GM04503 (cell line): Measurements from ENCODE around the gene PKP2.

ENCODE experiments used
- DNase-seq: peaks from one replicate; pipeline ENCODE4 v3.0.0-alpha.2; 2012; ENCODE audit warnings: low read depth

Gene PKP2

DNA sequence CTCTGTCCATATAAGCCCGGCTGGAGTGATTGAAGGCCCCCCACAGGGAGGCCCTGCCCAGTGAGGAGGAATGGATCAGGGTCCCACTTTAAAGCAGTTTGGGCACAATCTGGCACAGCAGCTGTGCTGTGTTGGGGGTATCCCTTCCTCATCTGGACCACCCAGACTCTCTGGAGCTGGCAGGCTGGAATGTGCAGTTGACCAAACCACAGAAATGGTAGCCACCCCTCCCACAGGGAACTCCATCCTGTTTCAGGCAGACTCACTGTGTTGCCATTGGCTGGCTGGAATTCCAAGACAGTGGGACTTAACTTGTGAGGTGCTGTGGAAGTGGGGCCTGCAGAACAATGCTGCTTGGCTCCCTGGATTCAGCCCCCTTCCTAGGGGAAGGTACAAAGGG lies 87.4 kb downstream of the PKP2 start:
- DNase-seq = no peak

DNA sequence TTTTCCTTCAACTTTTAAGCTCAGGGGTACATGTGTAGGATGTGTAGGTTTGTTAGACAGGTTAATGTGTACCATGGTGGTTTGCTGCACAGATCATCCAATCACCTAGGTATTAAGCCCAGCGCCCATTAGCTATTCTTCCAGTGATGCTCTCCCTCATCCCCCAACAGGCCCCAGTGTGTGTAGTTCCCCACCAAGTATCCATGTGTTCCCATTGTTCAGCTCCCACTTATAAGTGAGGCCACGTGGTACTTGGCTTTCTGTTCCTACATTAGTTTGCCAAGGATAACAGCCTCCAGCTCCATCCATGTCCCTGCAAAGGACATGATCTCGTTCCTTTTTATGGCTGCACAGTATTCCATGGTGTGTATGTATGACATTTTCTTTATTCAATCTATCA lies 92.3 kb downstream of the PKP2 start:
- DNase-seq = no peak

GRCh38 chr12:32801269-32801980 lies 95.2 kb downstream of the PKP2 start:
- no peak for DNase-seq

DNA sequence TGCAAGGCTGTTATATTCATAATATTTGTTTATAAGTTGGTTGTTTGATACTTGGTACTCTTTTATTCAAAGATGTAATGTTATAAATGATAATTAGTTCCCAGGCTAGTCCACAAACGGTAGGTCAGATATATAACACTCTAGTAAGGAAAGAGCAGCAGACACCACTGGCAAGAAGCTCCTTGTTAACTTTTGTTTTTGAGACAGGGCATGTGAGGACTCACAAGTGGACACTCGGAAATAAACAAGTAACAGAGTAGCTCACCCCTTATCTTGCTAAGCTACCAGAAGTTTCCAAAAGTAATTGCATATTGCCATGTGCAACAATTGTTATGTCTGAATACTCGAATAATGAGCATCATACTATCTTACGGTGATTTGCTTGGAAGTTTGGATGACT lies 102.3 kb downstream of the PKP2 start:
- DNase-seq = no peak

- no peak for DNase-seq
Measured at GRCh38 chr12:32789916-32790315, 106.7 kb downstream of the PKP2 start.

DNA sequence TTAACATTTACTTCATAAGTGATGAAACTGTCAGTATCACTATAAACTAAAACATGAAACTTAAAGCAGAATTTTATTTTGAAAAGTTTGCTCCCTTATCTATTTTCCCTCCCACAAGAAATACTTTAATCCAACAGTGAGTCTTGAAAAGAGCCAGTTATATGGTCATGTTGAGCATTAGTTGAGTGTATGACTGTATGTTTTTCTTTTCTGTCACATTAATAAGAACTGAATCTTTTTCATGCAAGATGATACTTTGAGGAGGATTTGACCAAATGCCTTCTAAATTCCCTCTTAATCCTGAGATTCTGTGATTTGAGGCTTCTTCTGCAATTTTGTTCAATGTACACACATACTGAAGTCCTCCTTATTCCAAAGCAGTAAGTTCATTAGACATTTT lies 107.1 kb downstream of the PKP2 start:
- DNase-seq = no peak

- no peak for DNase-seq
Measured at GRCh38 chr12:32788405-32788804, 108.2 kb downstream of the PKP2 start.

DNA sequence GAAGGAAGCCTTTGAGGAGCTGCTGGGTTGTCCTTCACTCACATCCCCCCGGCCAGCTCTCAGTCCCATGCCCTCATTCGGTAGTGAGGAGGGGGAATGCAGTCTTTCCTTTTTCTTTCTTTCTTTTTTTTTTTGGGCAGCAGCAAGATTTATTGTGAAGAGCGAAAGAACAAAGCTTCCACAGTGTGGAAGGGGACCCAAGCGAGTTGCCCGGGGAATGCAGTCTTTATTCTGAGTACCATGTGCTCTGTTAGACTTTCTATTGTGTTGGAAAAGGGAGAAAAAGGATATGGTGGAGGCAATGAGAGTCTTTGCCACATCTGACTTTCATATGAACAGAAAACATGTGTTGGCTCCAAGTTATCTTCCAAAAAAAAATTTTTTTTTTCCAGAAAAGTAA lies 111.0 kb downstream of the PKP2 start:
- DNase-seq = no peak

- no peak for DNase-seq
Measured at GRCh38 chr12:32783029-32783428, 113.5 kb downstream of the PKP2 start.

GRCh38 chr12:32780071-32780470 lies 116.5 kb downstream of the PKP2 start:
- no peak for DNase-seq

- no peak for DNase-seq
Measured at GRCh38 chr12:32777691-32778175, 118.8 kb downstream of the PKP2 start.

GRCh38 chr12:32777159-32777558 lies 119.4 kb downstream of the PKP2 start:
- no peak for DNase-seq

DNA sequence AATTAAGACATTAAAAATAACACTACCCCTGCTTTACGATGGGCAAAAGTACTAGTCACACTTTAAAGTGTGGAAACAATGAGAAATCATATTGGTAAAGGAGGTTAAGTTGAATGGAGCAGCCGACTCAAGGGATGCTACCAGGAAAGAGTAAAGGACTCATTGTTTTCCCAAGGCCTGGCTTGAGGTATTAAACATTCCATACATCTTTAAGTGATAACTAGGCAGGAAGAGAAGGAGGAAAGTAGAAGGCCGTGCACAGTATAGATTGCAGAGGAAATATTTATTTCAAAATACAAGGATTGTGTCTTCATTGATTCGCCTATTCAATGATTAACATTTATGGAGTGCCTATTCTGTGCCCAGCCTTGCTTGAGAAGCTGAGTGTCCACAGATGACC lies 120.3 kb downstream of the PKP2 start:
- no peak for DNase-seq

DNA sequence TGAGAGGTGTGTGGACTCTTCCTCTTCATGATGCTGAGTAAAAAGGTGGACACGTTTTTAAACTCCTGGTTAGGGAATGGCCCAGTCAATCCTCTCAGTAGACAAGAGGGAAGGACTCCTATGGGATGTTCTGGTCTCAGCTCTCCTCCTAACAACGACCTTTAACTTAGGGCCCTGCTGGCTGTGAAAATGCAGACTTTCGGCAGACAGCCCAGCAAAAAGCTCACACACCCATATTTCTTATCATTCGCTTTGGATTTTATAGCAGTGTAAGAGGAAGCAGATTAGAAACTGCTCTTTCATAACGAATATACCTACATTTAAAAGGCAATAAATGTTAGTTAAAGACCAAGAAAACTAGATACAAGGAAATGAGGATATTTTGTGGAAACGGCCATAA lies 122.9 kb downstream of the PKP2 start:
- no peak for DNase-seq

- no peak for DNase-seq
Measured at GRCh38 chr12:32770141-32770540, 126.4 kb downstream of the PKP2 start.

- no peak for DNase-seq
Measured at GRCh38 chr12:32768518-32768917, 128.1 kb downstream of the PKP2 start.

DNA sequence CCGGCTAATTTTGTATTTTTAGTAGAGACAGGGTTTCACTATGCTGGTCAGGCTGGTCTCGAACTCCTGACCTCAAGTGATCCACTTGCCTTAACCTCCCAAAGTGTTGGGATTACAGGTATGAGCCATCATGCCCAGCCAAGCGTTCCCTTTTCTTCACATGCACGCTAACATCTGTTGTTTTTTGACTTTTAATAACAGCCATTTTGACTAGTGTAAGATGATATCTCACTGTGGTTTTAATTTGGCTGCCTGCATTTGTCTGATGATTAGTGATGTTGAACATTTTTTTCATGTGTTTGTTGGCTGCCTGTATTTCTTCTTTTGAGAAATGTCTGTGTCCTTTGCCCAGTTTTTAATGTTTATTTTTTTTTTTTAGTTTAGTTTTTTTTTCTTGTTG lies 130.7 kb downstream of the PKP2 start:
- DNase-seq = no peak

DNA sequence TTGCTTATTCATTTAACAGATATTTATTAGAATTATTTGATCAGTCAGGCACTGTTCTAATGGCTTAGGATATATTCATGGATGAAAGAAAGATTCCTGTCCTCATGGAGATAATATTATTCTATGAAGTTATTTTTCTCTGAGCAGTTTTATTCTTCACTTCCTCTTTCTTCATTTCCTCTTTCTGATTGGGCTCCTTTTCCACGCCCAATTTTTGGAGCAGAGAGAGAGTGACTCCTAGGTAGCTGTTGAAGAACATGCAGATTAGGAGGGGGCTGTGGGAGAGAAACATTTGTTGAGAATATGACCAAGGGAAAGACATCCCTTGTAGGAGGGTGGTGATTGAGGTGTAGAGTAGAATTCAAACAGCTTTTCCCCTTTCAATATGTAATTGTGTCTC lies 134.9 kb downstream of the PKP2 start:
- DNase-seq = no peak

- DNase-seq = no peak
Measured at GRCh38 chr12:32757157-32757556, 139.4 kb downstream of the PKP2 start.

GRCh38 chr12:32756476-32757066 lies 140.0 kb downstream of the PKP2 start:
- no peak for DNase-seq

GRCh38 chr12:32755654-32756475 lies 140.7 kb downstream of the PKP2 start, which contains the start of gene YARS2:
YARS2 (minus strand) TSS chr12:32755897; CDS start chr12:32755874, 23 bp downstream.
- peak; percentile 85 for DNase-seq

- DNase-seq = peak; percentile 38
Measured at GRCh38 chr12:32755051-32755653, 141.4 kb downstream of the PKP2 start.

DNA sequence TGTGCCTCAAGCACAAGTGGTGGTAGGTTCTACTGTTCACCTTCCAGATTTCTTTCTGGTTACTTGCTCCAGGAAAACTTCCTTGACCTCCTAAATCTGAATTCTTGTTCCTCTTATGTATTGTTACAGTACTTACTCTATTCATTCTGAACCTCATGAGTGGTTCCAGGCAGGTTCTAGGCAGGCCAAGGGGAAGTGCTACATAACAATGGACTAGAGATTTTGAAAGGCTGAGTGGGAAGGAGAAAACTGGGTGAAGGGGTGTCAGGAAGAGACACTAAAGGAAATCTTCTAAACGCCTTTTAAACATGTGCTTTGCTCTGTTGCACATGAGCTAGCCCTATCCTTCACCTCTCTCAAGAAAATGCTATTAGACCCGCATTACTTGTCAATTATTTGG lies 142.5 kb downstream of the PKP2 start:
- DNase-seq = no peak
